GM12891 (cell line): ENCODE data around the gene STH.

Experiments used
- POLR2A ChIP-seq: IDR thresholded peaks from 2 replicates; pipeline ENCODE4 v1.6.1; 2011; ENCODE audit warnings: low read depth, low read length, control low read depth
- POLR2AphosphoS5 ChIP-seq: IDR thresholded peaks from 2 replicates; pipeline ENCODE4 v1.6.1; 2011; ENCODE audit warnings: low read depth, low read length, control low read depth
- POU2F2 ChIP-seq: IDR thresholded peaks from 2 replicates; pipeline ENCODE4 v1.6.1; 2011; ENCODE audit warnings: low read depth, mild to moderate bottlenecking, control low read depth, low read length, moderate library complexity
- SPI1 ChIP-seq: IDR thresholded peaks from 2 replicates; pipeline ENCODE4 v1.6.1; 2011; ENCODE audit warnings: low read depth, low read length, control low read depth
- TAF1 ChIP-seq: IDR thresholded peaks from 2 replicates; pipeline ENCODE4 v1.6.1; 2011; ENCODE audit warnings: low read depth, low read length, control low read depth

- no peak for TF ChIP-seq POLR2A
- TF ChIP-seq POLR2AphosphoS5: no peak
- TF ChIP-seq TAF1: no peak
- no peak for TF ChIP-seq SPI1
- TF ChIP-seq POU2F2: no peak
Observed at GRCh38 chr17:45973099-45973780, 25.8 kb upstream of the STH start.
